ENCODE data around the gene ARHGAP31.

- TF ChIP-seq CTCF (IDR thresholded peaks at IDR 0.05), result no peak
- TF ChIP-seq EP300 (IDR thresholded peaks at IDR 0.05), result no peak
These were observed 124.5 kb downstream of the ARHGAP31 start for GRCh38 chr3:119418641-119419040.

All from stomach (tissue), 4 donors.